Left lung (tissue), 10 donors: ENCODE data around the gene YPEL3. TPM values are rescaled to one million over a fixed set of nuclear protein-coding genes. Genes with fewer than 3 reads are reported as not detected.

ENCODE experiments used
- ATAC-seq: fragments of 200-7000 bp; cut with Tn5 transposase; one replicate; pipeline ENCODE4 v1.9.1; 2020; ENCODE audit warnings: moderate library complexity
- DNase-seq, 4 donors: peaks; one replicate each; pipeline ENCODE4 v3.0.0-alpha.2; 2013 to 2020
- H3K27ac ChIP-seq, 2 donors: fragments of 200-600 bp; sonication (generic) in 1 of 2; one replicate each; pipeline versions ENCODE4 v1.5.0 to v1.8.0; 2020 to 2021
- H3K27me3 ChIP-seq, 2 donors: fragments of 200-600 bp; sonication (generic) in 1 of 2; one replicate each; pipeline versions ENCODE4 v1.5.0 to v1.8.0; 2020 to 2021
- H3K36me3 ChIP-seq, 2 donors: fragments of 200-600 bp; sonication (generic) in 1 of 2; one replicate each; pipeline versions ENCODE4 v1.5.0 to v1.8.0; 2020 to 2021
- H3K4me1 ChIP-seq, 2 donors: fragments of 200-600 bp; one replicate each; pipeline ENCODE4 v1.8.0; 2021
- H3K4me3 ChIP-seq, 2 donors: fragments of 200-600 bp; sonication (generic) in 1 of 2; one replicate each; pipeline versions ENCODE4 v1.5.0 to v1.8.0; 2020 to 2021; ENCODE audit warnings: mild to moderate bottlenecking in 1 of 2
- H3K9me3 ChIP-seq, 2 donors: fragments of 200-600 bp; sonication (generic) in 1 of 2; one replicate each; pipeline versions ENCODE4 v1.5.0 to v1.8.0; 2020 to 2021
- CTCF ChIP-seq, 2 donors: fragments of 200-600 bp; sonication (generic) in 1 of 2; IDR thresholded peaks; one replicate each; pipeline versions ENCODE4 v1.5.0 to v1.8.0; 2021; ENCODE audit warnings: antibody characterized with exemption in 2 of 2
- intact Hi-C, 2 donors: fragments of 100-400 bp; cut with DNase I; formaldehyde crosslinking; loops; one replicate each; pipeline versions ENCODE4 v1.11.2 to v1.14.2; 2022
- polyA plus RNA-seq, 6 donors: library from polyadenylated mRNA; unstranded; fragments of 120-200 nt; gene quantifications; one replicate each; pipeline ENCODE4 v1.2.1, GENCODE V29; 2013; ENCODE audit not compliant: insufficient read length in 6 of 6
- total RNA-seq, 2 donors: library from RNA; stranded (reverse); fragmentation: NEBNext Ultra II Directional; extraction: Animal tissue kit (Norgen Biotek cat#: 25700); gene quantifications; one replicate each; pipeline ENCODE4 v1.2.1, GENCODE V29; 2021
- donor health status: DM: no; HTN: yes; CAD: no.
- donor health status: DM: no; HTN: no; CAD: no.

Gene YPEL3
- total and polyA plus RNA-seq, 8 donors: 48.8 to 79.5 (median 55.9) TPM

DNA sequence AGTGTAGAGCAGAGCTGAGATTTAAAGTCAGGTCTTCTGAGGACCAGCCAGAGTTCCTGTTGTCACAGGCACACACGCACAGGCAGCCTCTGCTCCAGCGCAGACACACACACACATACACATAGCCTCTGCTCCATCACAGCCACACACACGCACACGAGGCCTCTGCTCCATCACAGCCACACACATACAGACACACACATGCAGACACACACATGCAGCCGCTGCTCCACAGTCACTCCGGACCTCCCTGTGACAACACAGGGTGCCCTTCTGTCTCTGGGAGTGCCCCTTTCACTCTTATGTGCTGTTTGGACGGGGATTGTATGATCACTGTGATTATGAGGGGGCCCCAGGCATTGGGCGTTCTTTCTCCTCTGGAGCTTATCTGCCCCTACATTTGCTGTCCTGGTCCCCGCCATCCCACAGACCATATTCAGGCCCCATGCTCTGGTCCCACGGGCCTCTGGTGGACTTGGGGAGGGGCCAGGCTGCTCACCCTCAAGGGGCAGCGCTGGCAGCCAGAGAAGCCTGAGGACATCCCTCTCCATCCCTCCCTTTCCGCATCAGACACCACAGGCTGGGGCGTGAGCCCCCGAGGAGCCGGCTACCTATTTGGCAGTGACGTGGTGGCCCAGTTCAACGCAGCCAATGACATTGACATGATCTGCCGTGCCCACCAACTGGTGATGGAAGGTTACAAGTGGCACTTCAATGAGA, 11.8 kb downstream of the YPEL3 start:
- Histone ChIP-seq H3K36me3 (peaks cover 0 to 75% of the 10 kb centered on the region in 2 donors), H3K27me3 (no peaks in the 10 kb centered on the region), H3K4me3 (no peak overlapping the region), H3K27ac (no peak overlapping the region), H3K9me3 (no peaks in the 10 kb centered on the region), H3K4me1 (peaks cover 0 to 23% of the 10 kb centered on the region in 2 donors)
- DNase-seq (no peak), ATAC-seq (no peak)
- no peak for TF ChIP-seq CTCF (IDR thresholded peaks at IDR 0.05)
- intact Hi-C loops: no loop called here

- TF ChIP-seq CTCF (IDR thresholded peaks at IDR 0.05): no peak
- H3K36me3 ChIP-seq: peaks cover 0 to 83% of the 10 kb centered on the region in 2 donors
- no peaks in the 10 kb centered on the region for H3K9me3 ChIP-seq
- ATAC-seq (no peak), DNase-seq (no peak)
- no peaks in the 10 kb centered on the region for H3K27me3 ChIP-seq
- intact Hi-C loops: no loop called here
- H3K4me1 ChIP-seq: peaks cover 0 to 31% of the 10 kb centered on the region in 2 donors
- H3K27ac ChIP-seq: no peak overlapping the region
- H3K4me3 ChIP-seq: no peak overlapping the region
Observed at GRCh38 chr16:30083216-30084055, 12.6 kb downstream of the YPEL3 start.

GRCh38 chr16:30082545-30083090, 13.4 kb downstream of the YPEL3 start:
- no peak for TF ChIP-seq CTCF (IDR thresholded peaks at IDR 0.05)
- Histone ChIP-seq H3K4me3 (no peak overlapping the region), H3K4me1 (peaks cover 0 to 34% of the 10 kb centered on the region in 2 donors), H3K27me3 (no peaks in the 10 kb centered on the region), H3K9me3 (no peaks in the 10 kb centered on the region), H3K36me3 (peaks cover 0 to 91% of the 10 kb centered on the region in 2 donors), H3K27ac (no peak overlapping the region)
- DNase-seq (no peak), ATAC-seq (no peak)
- intact Hi-C loops: no loop called here

DNA sequence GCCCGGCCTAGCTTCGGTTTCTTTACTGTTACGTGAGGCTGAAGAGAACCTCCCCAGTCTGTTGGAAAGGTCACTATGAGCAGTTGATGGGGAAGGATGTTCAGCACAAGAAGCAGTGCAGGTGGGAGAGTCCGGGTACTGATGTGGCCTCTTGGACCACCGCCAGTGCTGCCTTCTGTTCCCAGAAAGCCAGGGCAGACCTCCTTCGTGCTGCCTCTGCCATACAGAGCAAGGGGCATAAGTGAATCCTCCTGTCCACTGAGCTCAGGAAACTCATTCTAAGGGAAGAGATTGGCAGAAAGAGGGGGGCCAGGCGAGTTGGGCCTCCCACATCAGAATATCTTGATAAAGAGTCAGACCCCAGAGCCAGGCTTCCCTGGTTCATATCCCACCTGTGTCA, 16.5 kb downstream of the YPEL3 start:
- Histone ChIP-seq H3K27ac (no peak overlapping the region), H3K9me3 (no peaks in the 10 kb centered on the region), H3K36me3 (peaks cover 0 to 72% of the 10 kb centered on the region in 2 donors), H3K27me3 (no peaks in the 10 kb centered on the region), H3K4me3 (no peak overlapping the region), H3K4me1 (peaks cover 11 to 40% of the 10 kb centered on the region in 2 donors)
- intact Hi-C loops: no loop called here
- no peak for TF ChIP-seq CTCF (IDR thresholded peaks at IDR 0.05)
- DNase-seq (no peak), ATAC-seq (no peak)

DNA sequence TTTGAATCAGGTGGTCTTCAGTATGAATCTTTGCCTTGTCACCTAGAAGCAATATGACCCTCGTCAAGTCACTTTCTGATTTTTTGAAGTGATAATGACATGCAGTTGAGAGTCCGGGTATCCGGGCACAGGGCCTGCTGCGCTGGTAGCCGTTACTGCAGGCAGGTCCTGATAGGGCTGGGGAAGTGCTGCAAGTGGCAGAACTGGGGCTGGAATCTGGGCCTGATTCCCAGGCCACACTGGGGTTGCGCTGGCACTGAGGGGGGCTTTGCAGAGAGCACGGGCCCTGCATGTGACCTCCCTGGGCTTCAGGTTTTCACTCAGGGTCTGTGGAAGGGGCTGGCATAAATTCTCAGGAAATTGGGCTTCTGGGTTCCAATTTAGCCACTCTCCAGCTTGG, 17.3 kb downstream of the YPEL3 start:
- Histone ChIP-seq H3K9me3 (no peaks in the 10 kb centered on the region), H3K27ac (no peak overlapping the region), H3K4me1 (peaks cover 11 to 39% of the 10 kb centered on the region in 2 donors), H3K36me3 (peaks cover 0 to 66% of the 10 kb centered on the region in 2 donors), H3K27me3 (no peaks in the 10 kb centered on the region), H3K4me3 (no peak overlapping the region)
- intact Hi-C loops: no loop called here
- ATAC-seq: no peak
- no peak for TF ChIP-seq CTCF (IDR thresholded peaks at IDR 0.05)
- DNase-seq: no peak
